KMS-11 (cell line): ENCODE results near the gene ZSWIM9.

Experiments
- H2AFZ ChIP-seq: fragments of 200-600 bp; sonication (generic); 2 replicates; pipeline ENCODE4 v1.6.1; 2016; ENCODE audit warnings: antibody characterized with exemption, mixed run types, low read depth
- H3K27ac ChIP-seq: fragments of 200-600 bp; sonication (generic); 2 replicates; pipeline ENCODE4 v1.6.1; 2016; ENCODE audit warnings: mild to moderate bottlenecking, mixed run types
- H3K27me3 ChIP-seq: fragments of 200-600 bp; sonication (generic); 2 replicates; pipeline ENCODE4 v1.6.1; 2017; ENCODE audit warnings: mild to moderate bottlenecking, low read depth, mixed run types, moderate library complexity; ENCODE audit not compliant: insufficient read depth
- H3K36me3 ChIP-seq: fragments of 200-600 bp; sonication (generic); 2 replicates; pipeline ENCODE4 v1.6.1; 2017; ENCODE audit warnings: mild to moderate bottlenecking, mixed run types; ENCODE audit not compliant: insufficient read depth
- H3K4me1 ChIP-seq: fragments of 200-600 bp; sonication (generic); 2 replicates; pipeline ENCODE4 v1.6.1; 2016; ENCODE audit warnings: mild to moderate bottlenecking, low read depth, mixed run types; ENCODE audit not compliant: poor library complexity, severe bottlenecking
- H3K4me2 ChIP-seq: fragments of 200-600 bp; sonication (generic); 2 replicates; pipeline ENCODE4 v1.7.0; 2016; ENCODE audit warnings: mild to moderate bottlenecking, mixed run types
- H3K4me3 ChIP-seq: fragments of 200-600 bp; sonication (generic); IDR thresholded peaks from 2 replicates; pipeline ENCODE4 v1.6.1; 2017; ENCODE audit warnings: low read depth, low read length, mixed read lengths; ENCODE audit not compliant: insufficient read depth
- H3K79me2 ChIP-seq: fragments of 200-600 bp; sonication (generic); 2 replicates; pipeline ENCODE4 v1.6.1; 2016; ENCODE audit warnings: low read depth, mixed run types; ENCODE audit not compliant: insufficient read depth
- H3K9ac ChIP-seq: fragments of 200-600 bp; sonication (generic); 2 replicates; pipeline ENCODE4 v1.6.1; 2016; ENCODE audit warnings: mild to moderate bottlenecking, mixed run types
- H4K20me1 ChIP-seq: fragments of 200-600 bp; sonication (generic); 2 replicates; pipeline ENCODE4 v1.6.1; 2016; ENCODE audit warnings: mild to moderate bottlenecking, mixed run types; ENCODE audit not compliant: insufficient read depth
- CTCF ChIP-seq: fragments of 200-600 bp; sonication (generic); conservative IDR thresholded peaks from 2 replicates; pipeline ENCODE4 v1.6.1; 2017; ENCODE audit warnings: low read depth, mild to moderate bottlenecking, antibody characterized with exemption, low read length, moderate library complexity, mixed read lengths

ZSWIM9 gene

GRCh38 chr19:48186541-48186991 is 16.1 kb downstream of the ZSWIM9 start:
- Histone ChIP-seq H3K4me1 (no peaks in the 10 kb centered on the region), H3K4me3 (no peak overlapping the region), H3K79me2 (no peaks in the 10 kb centered on the region), H3K9ac (no peak overlapping the region), H3K36me3 (no peaks in the 10 kb centered on the region), H4K20me1 (no peaks in the 10 kb centered on the region), H2AFZ (no peak overlapping the region), H3K27me3 (no peaks in the 10 kb centered on the region), H3K27ac (no peak overlapping the region), H3K4me2 (no peak overlapping the region)
- TF ChIP-seq CTCF: no peak

- Histone ChIP-seq H3K36me3 (no peaks in the 10 kb centered on the region), H3K79me2 (no peaks in the 10 kb centered on the region), H4K20me1 (no peaks in the 10 kb centered on the region), H3K27me3 (no peaks in the 10 kb centered on the region), H3K9ac (no peak overlapping the region), H3K4me2 (no peak overlapping the region), H3K4me3 (no peak overlapping the region), H3K27ac (no peak overlapping the region), H3K4me1 (no peaks in the 10 kb centered on the region), H2AFZ (no peak overlapping the region)
- TF ChIP-seq CTCF: no peak
Observed at GRCh38 chr19:48190288-48190884, 19.9 kb downstream of the ZSWIM9 start.

- Histone ChIP-seq H2AFZ (no peak overlapping the region), H3K4me2 (no peak overlapping the region), H4K20me1 (no peaks in the 10 kb centered on the region), H3K27ac (no peak overlapping the region), H3K36me3 (no peaks in the 10 kb centered on the region), H3K27me3 (no peaks in the 10 kb centered on the region), H3K79me2 (no peaks in the 10 kb centered on the region), H3K9ac (no peak overlapping the region), H3K4me3 (no peak overlapping the region), H3K4me1 (no peaks in the 10 kb centered on the region)
- no peak for TF ChIP-seq CTCF
Observed at GRCh38 chr19:48190885-48191284, 20.4 kb downstream of the ZSWIM9 start.

GRCh38 chr19:48192750-48193149 is 22.3 kb downstream of the ZSWIM9 start:
- Histone ChIP-seq H2AFZ (no peak overlapping the region), H3K4me1 (no peaks in the 10 kb centered on the region), H4K20me1 (no peaks in the 10 kb centered on the region), H3K27ac (no peak overlapping the region), H3K27me3 (no peaks in the 10 kb centered on the region), H3K4me2 (no peak overlapping the region), H3K9ac (no peak overlapping the region), H3K4me3 (no peak overlapping the region), H3K79me2 (no peaks in the 10 kb centered on the region), H3K36me3 (no peaks in the 10 kb centered on the region)
- no peak for TF ChIP-seq CTCF
